ENCODE results near the gene DSCAM.
A peak's percentile ranks its signal among the peaks of the same experiment; 100 is the strongest.
"Not testable (repeated sequence)": the region's sequence is repeated elsewhere in the genome, so short reads cannot be mapped to it uniquely, and the experiment has no call there.

DSCAM gene

DNA sequence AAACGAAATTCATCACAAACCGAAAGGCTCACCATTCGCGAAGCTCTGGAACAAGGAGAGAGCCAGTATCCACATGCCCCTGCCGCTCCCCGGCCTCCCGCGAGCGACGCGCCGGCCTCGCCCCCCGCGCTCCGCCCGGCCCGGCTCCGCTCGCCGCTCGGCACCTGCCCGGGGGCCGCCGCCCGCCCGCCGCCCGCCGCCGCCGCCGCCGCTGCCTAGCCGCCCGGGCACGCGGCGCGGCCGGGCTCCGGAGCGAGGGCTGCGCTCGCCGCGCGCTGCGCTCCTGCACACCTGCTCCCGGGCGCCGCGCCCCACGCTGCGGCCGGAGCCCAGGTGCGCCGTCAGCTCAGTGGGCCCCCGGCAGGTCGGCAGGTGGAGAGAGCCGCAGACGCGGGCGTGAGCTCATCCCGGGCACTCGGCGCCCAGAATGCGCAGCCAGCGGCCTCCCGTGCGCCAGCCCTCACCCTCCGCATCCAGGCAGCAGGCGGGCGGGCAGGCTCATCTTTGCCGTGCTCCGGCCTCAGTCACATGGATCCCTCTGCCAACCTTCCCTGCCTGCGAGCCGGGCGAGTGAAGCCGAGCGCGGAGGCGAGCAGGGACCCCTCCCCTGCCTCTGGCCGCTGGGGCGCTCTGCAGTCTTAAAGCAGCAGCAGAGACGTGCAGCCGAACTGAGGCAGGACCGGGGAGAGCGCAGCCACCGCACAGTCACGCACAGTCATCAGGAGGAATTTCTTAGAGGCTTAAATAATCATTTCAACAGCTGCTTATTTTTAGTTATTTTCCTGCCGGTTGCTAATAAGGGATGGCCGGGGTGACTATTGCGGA is at the start of gene DSCAM:
DSCAM (minus strand) TSS at position 572 of the 825 bp plus-strand sequence; CDS start at position 75, 497 bp downstream.
- DNase-seq = peak; percentile 50

- DNase-seq = not testable (repeated sequence)
Measured at GRCh38 chr21:40895697-40896096, 48.7 kb upstream of the DSCAM start.

- no peak for DNase-seq
Measured at GRCh38 chr21:40886931-40887330, 40.0 kb upstream of the DSCAM start.

DNA sequence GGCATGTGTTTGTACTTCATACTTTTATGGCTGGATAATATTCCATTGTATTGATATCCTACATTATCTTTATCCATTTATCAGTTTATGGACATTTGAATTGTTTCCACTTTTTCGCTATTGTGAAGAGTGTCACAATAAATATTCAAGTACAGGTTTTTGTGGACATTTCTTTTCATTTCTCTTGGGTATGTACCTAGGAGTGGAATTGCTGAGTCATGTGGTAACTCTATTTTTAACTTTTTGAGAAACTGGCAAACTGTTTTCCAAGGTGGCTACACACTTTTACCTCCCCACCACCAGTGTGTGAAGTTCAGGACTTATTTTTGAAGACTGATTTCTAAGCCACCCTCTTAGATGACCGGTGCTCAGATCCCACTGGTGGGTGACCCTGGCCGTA is 39.0 kb upstream of the DSCAM start:
- no peak for DNase-seq

DNA sequence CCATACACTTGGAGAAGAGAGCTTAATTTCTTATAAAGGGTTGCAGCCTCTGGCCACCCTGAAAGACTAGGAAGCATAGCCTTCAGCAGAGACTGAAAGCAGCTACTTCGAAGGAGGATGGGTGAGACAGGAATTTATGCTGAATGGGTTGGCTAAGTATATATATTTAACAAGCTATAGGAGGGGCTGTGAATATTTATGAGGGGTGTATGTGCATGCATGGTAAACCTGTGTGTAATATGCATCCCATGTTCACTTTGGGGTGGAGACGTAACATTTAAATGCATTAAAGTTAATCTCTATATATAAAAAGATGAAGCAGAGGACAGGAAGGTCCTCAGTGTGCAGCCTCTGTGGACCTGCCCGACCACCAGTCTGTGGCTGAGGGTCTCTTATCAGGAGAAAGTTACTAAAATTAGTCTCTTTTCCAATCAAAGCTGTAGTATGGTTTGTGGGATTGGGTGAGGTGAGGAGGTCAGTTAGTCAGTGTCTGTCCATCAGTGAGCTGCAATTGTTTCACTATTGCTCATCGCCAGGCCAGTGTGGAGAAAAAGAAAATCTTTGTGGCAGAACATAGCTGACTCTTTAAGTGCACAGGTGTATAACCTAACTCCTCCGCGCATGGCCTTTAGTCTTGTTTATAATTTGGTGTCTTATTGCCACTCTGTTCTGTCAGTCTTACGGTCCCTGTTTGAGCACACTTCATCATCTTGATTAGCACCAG is 35.4 kb upstream of the DSCAM start:
- no peak for DNase-seq

DNA sequence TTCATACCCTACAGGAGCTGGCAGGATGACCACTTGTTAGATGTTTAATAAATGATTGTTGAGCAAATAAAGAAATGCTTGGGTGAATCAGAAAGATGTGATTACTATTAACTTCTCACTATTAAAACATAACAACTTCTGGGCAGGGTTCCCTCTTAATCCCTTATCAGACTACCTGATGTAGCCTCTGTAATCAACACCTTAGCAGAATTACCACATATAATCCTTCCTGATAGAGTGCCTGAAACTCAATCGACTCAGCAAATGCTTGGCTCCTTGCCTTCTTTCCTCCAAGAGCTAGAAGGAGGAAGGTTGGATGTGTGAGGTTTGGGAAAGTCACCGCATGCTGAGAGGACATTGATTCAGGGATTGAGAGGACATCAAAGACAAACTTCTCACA is 34.8 kb upstream of the DSCAM start:
- no peak for DNase-seq

DNA sequence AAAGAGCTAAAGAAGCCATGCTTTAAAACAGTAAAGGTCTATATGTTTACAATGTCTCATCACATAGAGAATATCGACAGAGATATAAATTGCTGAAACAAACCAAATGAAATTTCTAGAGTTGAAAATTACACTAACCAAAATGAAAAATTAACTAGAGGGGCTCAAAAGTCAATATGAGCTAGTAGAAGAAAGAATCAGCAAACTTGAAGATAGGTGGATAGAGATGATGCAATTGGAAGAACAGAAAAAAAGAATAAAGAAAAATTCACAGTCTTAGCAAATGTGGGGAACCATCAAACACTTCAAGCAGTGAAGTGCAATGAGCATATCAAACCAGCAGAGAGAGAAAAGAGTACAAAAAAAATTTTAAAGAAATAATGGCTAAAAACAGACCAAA is 24.1 kb upstream of the DSCAM start:
- DNase-seq = no peak

- no peak for DNase-seq
Measured at GRCh38 chr21:40863839-40864238, 16.9 kb upstream of the DSCAM start.

GRCh38 chr21:40858517-40858916 is 11.6 kb upstream of the DSCAM start:
- no peak for DNase-seq

DNA sequence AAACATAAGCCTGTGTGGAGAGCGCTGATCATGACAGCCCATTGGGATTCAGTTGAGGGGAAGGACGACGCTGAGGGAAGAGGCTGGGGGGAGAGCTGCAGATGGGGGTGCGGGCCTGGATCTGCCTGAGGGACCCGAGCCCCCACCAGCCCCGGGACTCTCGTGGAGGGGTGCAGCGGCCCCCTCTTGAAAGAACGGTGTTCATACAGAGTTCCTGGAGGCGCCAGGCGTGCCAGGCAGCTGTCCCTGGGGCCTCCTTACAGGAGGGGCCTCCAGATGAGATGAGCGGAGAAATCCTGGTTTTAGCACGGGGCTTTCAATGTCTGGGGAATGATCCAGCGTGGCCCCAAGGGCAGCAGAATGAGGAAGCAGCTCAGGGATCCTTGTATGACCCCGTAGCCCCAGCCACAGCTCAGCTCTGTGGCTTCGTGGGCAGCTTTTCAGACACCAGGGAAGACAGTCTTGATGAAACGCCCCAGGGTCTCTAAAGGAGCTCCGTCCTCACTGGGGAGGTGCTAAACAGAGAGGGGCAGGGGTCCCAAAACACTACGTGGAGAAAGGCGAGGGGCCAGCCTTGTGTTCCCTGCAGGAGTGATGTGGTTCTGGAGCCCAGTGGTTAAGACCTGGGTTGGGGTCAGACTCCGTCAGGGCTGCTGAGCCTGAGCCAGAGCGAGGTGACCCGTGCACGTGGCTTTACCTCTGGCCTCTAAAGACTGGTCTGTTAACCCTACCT is 7.2 kb upstream of the DSCAM start:
- DNase-seq = no peak

GRCh38 chr21:40852563-40852962 is 5.6 kb upstream of the DSCAM start:
- DNase-seq = no peak

DNA sequence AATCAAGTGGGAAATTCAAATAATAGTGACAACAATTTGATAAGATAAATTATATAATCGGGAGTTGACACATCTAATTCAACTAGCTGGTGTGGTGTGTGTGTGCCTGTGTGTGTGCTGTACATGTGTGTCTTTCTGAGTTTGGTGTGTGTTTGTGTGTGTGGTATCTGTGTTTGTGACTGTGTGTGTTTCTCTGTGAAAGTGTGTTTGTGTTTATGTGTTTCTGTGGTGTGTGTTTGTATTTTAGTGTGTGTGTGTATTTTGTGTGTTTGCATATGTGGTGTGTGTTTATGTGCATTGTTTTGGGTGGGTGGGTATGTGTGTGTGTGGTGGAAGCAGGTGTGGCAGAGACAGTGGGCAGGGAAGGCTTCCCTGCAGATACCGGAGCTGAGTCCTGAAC is 4.8 kb upstream of the DSCAM start:
- no peak for DNase-seq

GRCh38 chr21:40850071-40850470 is 3.1 kb upstream of the DSCAM start:
- DNase-seq = no peak

DNA sequence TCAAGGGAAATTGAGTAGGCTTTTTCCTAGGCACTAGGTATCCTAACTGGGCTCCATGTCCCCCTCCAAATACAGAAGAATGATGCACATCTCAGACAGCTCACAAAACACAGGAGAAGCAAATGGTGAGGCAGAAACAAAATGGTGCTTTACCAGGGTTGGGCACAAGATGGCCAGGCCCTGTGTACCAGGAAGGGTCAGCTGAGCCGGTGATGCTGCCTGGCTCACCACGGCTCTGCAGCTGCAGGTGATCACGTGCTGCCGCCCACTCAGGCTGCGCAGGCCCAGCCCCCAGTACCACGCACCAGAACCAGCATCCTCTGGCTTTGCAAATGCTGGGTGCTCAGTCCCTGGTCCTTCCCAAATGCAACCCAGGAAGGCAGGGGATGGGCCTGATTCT is 993 bp upstream of the DSCAM start:
- peak; percentile 43 for DNase-seq

GRCh38 chr21:40846103-40846502 is 855 bp downstream of the DSCAM start:
- peak; percentile 69 for DNase-seq

- peak; percentile 69 for DNase-seq
Measured at GRCh38 chr21:40845441-40845995, 1.4 kb downstream of the DSCAM start.

- DNase-seq = peak; percentile 30
Measured at GRCh38 chr21:40844935-40845334, 2.0 kb downstream of the DSCAM start.

- no peak for DNase-seq
Measured at GRCh38 chr21:40842197-40842552, 4.8 kb downstream of the DSCAM start.

- peak; percentile 89 for DNase-seq
Measured at GRCh38 chr21:40841524-40842196, 5.3 kb downstream of the DSCAM start.

DNA sequence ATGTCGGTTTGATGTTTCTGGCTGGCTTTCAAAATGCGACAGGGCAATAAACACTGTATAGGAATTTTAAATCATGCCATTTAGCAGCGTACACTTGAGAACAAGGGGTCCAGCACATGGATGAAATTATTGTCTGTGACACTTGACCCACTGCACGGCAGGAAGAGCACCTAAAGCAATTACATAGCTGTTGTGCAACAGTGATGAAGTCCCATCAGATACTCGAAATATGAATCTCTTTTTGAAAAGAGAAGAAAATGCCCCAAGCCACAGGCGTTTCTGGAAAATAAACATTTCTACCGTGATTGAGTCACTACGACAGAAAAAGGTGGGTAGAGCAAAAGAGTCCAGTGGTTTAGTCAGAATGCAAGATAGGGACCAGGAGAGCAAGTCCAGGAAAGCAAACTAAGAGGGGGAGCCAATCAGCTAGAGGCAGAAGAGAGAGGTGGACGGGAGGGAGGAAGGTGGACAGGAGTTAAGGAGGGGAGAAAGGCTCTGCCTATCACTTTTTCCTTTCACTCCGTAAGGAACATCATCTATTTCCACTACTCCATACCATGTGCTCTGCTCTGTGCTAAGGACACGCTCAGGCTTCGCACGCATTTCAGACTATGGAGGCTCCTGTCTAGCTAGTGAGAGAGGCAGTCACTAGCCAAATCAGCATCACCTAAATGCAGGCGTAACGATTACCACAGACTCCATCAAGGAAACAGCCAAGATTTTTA is 6.4 kb downstream of the DSCAM start:
- DNase-seq = peak; percentile 64

DNA sequence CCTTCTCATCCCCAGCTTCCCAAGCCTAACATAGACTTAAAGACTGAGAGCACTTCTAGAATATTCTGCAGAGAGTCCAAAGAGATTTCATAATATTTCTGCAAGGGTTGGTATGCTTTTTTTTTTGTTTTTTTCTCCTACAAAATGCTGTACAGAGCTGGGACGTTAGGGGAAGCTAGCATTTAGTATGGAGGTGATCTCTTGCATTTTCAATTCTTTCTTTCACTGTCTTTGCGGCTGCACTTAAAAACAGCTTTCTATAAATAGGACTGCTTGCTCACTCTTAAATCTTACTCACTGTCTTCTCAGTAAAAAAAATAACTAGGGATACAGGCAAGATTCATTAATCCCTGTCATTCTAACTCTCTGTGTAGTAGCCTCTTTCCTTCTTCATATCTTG is 7.4 kb downstream of the DSCAM start:
- no peak for DNase-seq

GRCh38 chr21:40837456-40837855 is 9.5 kb downstream of the DSCAM start:
- DNase-seq = no peak
